ENCODE measurements around the gene MSH2. TPM values are rescaled to one million over a fixed set of nuclear protein-coding genes. Genes with fewer than 3 reads are reported as not detected.
"Not testable (repeated sequence)": the region's sequence is repeated elsewhere in the genome, so short reads cannot be mapped to it uniquely, and the experiment has no call there.

The MSH2 gene
- total RNA-seq, 4 donors from 2014 or later, result 5.7 to 12.9 (median 8.5) TPM

- no peaks in the 10 kb centered on the region for H3K27me3 ChIP-seq
- WGBS, 2 donors (ENCODE audit: low coverage in 1 of 2), result 86 to 96% methylated on average over 4 to 6 of the region's 7 CpGs
- no peak overlapping the region for H3K27ac ChIP-seq
- H3K9me3 ChIP-seq, result no peaks in the 10 kb centered on the region
- TF ChIP-seq POLR2A (IDR thresholded peaks at IDR 0.05), result no peak
- no peak for TF ChIP-seq CTCF (IDR thresholded peaks at IDR 0.05)
- no peak for TF ChIP-seq EP300 (IDR thresholded peaks at IDR 0.05)
- TF ChIP-seq POLR2AphosphoS5 (IDR thresholded peaks at IDR 0.05), result no peak
- no peak overlapping the region for H3K4me3 ChIP-seq
- ATAC-seq, result no peak
- no peaks in the 10 kb centered on the region for H3K4me1 ChIP-seq
- H3K36me3 ChIP-seq, result peaks cover 0 to 73% of the 10 kb centered on the region in 2 donors
These were observed 11.9 kb downstream of the MSH2 start for GRCh38 chr2:47414682-47415458.

GRCh38 chr2:47420214-47420613 is 17.3 kb downstream of the MSH2 start:
- Histone ChIP-seq H3K4me1 (no peaks in the 10 kb centered on the region), H3K27ac (no peak overlapping the region), H3K4me3 (no peak overlapping the region), H3K9me3 (no peaks in the 10 kb centered on the region), H3K27me3 (no peaks in the 10 kb centered on the region), H3K36me3 (peaks cover 0 to 71% of the 10 kb centered on the region in 2 donors)
- no peak for ATAC-seq
- 71 to 95% methylated on average over 2 of the region's 2 CpGs for WGBS, 2 donors (ENCODE audit: low coverage in 1 of 2)
- TF ChIP-seq EP300 (IDR thresholded peaks at IDR 0.05) (no peak), POLR2A (IDR thresholded peaks at IDR 0.05) (no peak), POLR2AphosphoS5 (IDR thresholded peaks at IDR 0.05) (no peak), CTCF (IDR thresholded peaks at IDR 0.05) (no peak)

GRCh38 chr2:47420683-47421082 is 17.7 kb downstream of the MSH2 start:
- not testable (repeated sequence) for H3K27me3 ChIP-seq, H3K27ac ChIP-seq, H3K4me1 ChIP-seq, H3K4me3 ChIP-seq, H3K9me3 ChIP-seq, ATAC-seq
- 63% methylated on average over 3 of the region's 10 CpGs; no CpG with 5 or more reads in 1 of the 2 donors for WGBS, 2 donors (ENCODE audit: low coverage in 1 of 2)
- H3K36me3 ChIP-seq, result peaks cover 0 to 69% of the 10 kb centered on the region in 2 donors

GRCh38 chr2:47422016-47422415 is 19.1 kb downstream of the MSH2 start:
- Histone ChIP-seq H3K9me3 (no peaks in the 10 kb centered on the region), H3K4me1 (no peaks in the 10 kb centered on the region), H3K27me3 (no peaks in the 10 kb centered on the region), H3K27ac (no peak overlapping the region), H3K36me3 (peaks cover 0 to 62% of the 10 kb centered on the region in 2 donors), H3K4me3 (no peak overlapping the region)
- TF ChIP-seq POLR2AphosphoS5 (IDR thresholded peaks at IDR 0.05) (no peak), EP300 (IDR thresholded peaks at IDR 0.05) (no peak), CTCF (IDR thresholded peaks at IDR 0.05) (no peak), POLR2A (IDR thresholded peaks at IDR 0.05) (no peak)
- no peak for ATAC-seq
- WGBS, 2 donors (ENCODE audit: low coverage in 1 of 2), result 100% methylated on average over 2 to 3 of the region's 4 CpGs

- no peaks in the 10 kb centered on the region for H3K9me3 ChIP-seq
- no peak overlapping the region for H3K27ac ChIP-seq
- ATAC-seq, result no peak
- WGBS, 2 donors (ENCODE audit: low coverage in 1 of 2), result 88 to 93% methylated on average over 1 to 2 of the region's 2 CpGs
- TF ChIP-seq EP300 (IDR thresholded peaks at IDR 0.05), result no peak
- no peak for TF ChIP-seq POLR2A (IDR thresholded peaks at IDR 0.05)
- no peak for TF ChIP-seq POLR2AphosphoS5 (IDR thresholded peaks at IDR 0.05)
- no peak for TF ChIP-seq CTCF (IDR thresholded peaks at IDR 0.05)
- H3K4me3 ChIP-seq, result no peak overlapping the region
- no peaks in the 10 kb centered on the region for H3K4me1 ChIP-seq
- H3K27me3 ChIP-seq, result no peaks in the 10 kb centered on the region
- peaks cover 0 to 56% of the 10 kb centered on the region in 2 donors for H3K36me3 ChIP-seq
These were observed 19.6 kb downstream of the MSH2 start for GRCh38 chr2:47422560-47422959.

Measured in gastroesophageal sphincter (tissue), 4 donors.